ENCODE data around the gene E4F1. TPM values are rescaled to one million over a fixed set of nuclear protein-coding genes. Genes with fewer than 3 reads are reported as not detected.

E4F1 gene
- total and polyA plus RNA-seq, 2 experiments from 2014 or later, result 13.5 to 32.7 TPM

GRCh38 chr16:2184962-2185361, 38.4 kb upstream of the E4F1 start:
- H3K27me3 ChIP-seq (replicated peaks; ENCODE audit: insufficient read depth), result no peaks in the 10 kb centered on the region
- H3K36me3 ChIP-seq (ENCODE audit: low read depth), result no peaks in the 10 kb centered on the region
- in situ Hi-C loops (cut with MboI), result no loop called here
- no peaks in the 10 kb centered on the region for H4K20me1 ChIP-seq (ENCODE audit: insufficient read depth)
- H3K4me3 ChIP-seq, result no peak overlapping the region
- DNase-seq, result no peak
- no peaks in the 10 kb centered on the region for H3K9me3 ChIP-seq (ENCODE audit: low read depth)
- H3K79me2 ChIP-seq (ENCODE audit: insufficient read depth), result no peaks in the 10 kb centered on the region
- WGBS, 2 experiments (ENCODE audit: low coverage in 1 of 2, low lambda C conversion rate in 2 of 2, missing lambda C conversion rate in 2 of 2), result 88 to 89% methylated on average over 18 to 19 of the region's 20 CpGs
- no peaks in the 10 kb centered on the region for H3K4me1 ChIP-seq (ENCODE audit: insufficient read depth)
- H3F3A ChIP-seq (ENCODE audit: insufficient read depth), result no peaks in the 10 kb centered on the region
- H3K27ac ChIP-seq, result no peak overlapping the region
- no peaks in the 10 kb centered on the region for H3K9me2 ChIP-seq (ENCODE audit: insufficient read depth)
- TF ChIP-seq EZH2 (IDR thresholded peaks at IDR 0.05; ENCODE audit: insufficient read depth, poor library complexity, severe bottlenecking) (no peak), EZH2phosphoT487 (IDR thresholded peaks at IDR 0.05; ENCODE audit: insufficient read depth, low read depth) (no peak)
- H3K4me2 ChIP-seq (ENCODE audit: unreplicated experiment), result no peak overlapping the region
- no peak overlapping the region for H3K9ac ChIP-seq
- no peak overlapping the region for H2AFZ ChIP-seq

DNA sequence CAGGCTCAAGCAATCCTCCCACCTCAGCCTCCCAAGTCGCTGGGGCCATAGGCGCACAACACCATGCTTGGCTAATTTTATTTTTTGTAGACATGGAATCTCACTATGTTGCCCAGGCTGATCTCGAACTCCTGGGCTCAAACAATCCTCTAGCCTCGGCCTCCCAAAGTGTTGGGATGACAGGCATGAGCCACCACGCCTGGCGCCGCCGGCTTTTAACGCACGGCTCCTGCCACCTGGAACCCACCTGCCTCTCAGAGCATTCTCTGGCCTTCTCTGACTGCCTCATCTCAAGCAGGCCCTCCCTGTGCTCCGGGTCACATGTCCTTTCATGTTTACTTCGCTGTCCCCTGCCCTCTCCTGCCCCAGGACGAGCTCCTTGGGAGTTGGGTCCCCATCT, 37.3 kb upstream of the E4F1 start:
- H3K36me3 ChIP-seq (ENCODE audit: low read depth), result no peaks in the 10 kb centered on the region
- H3F3A ChIP-seq (ENCODE audit: insufficient read depth), result no peaks in the 10 kb centered on the region
- H3K27me3 ChIP-seq (replicated peaks; ENCODE audit: insufficient read depth), result no peaks in the 10 kb centered on the region
- DNase-seq, result no peak
- no peak overlapping the region for H3K4me2 ChIP-seq (ENCODE audit: unreplicated experiment)
- WGBS, 2 experiments (ENCODE audit: low coverage in 1 of 2, low lambda C conversion rate in 2 of 2, missing lambda C conversion rate in 2 of 2), result 78 to 80% methylated on average over 12 to 13 of the region's 13 CpGs
- no peak overlapping the region for H3K27ac ChIP-seq
- H3K79me2 ChIP-seq (ENCODE audit: insufficient read depth), result no peaks in the 10 kb centered on the region
- H4K20me1 ChIP-seq (ENCODE audit: insufficient read depth), result no peaks in the 10 kb centered on the region
- no peak for TF ChIP-seq EZH2 (IDR thresholded peaks at IDR 0.05; ENCODE audit: insufficient read depth, poor library complexity, severe bottlenecking)
- TF ChIP-seq EZH2phosphoT487 (IDR thresholded peaks at IDR 0.05; ENCODE audit: insufficient read depth, low read depth), result no peak
- no peaks in the 10 kb centered on the region for H3K9me2 ChIP-seq (ENCODE audit: insufficient read depth)
- H2AFZ ChIP-seq, result no peak overlapping the region
- H3K4me1 ChIP-seq (ENCODE audit: insufficient read depth), result no peaks in the 10 kb centered on the region
- H3K9ac ChIP-seq, result no peak overlapping the region
- no peaks in the 10 kb centered on the region for H3K9me3 ChIP-seq (ENCODE audit: low read depth)
- H3K4me3 ChIP-seq, result no peak overlapping the region
- in situ Hi-C loops (cut with MboI), result no loop called here

DNA sequence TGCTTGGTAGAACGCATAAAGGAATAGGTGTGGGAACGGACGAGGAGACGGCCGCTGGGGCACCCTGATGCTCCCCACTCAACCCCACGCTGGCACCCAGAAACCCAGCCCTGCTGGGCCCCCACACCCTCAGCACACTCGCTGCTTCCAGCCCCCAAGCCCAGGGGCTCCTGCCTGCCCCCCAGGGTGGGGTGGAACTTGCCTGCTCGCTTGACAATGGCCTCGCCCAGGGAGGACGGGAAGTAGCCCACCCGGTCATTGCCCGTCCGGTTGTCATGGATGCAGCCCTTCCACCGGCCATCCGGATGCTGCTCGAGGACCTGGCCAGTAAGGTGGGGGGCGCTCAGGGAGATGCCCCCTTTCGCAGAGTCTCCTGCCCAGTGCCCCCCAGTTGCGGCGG, 36.9 kb upstream of the E4F1 start:
- in situ Hi-C loops (cut with MboI), result no loop called here
- no peaks in the 10 kb centered on the region for H3K79me2 ChIP-seq (ENCODE audit: insufficient read depth)
- no peaks in the 10 kb centered on the region for H3K36me3 ChIP-seq (ENCODE audit: low read depth)
- no peaks in the 10 kb centered on the region for H3F3A ChIP-seq (ENCODE audit: insufficient read depth)
- no peak overlapping the region for H3K9ac ChIP-seq
- 87 to 91% methylated on average over 15 to 20 of the region's 20 CpGs for WGBS, 2 experiments (ENCODE audit: low coverage in 1 of 2, low lambda C conversion rate in 2 of 2, missing lambda C conversion rate in 2 of 2)
- H3K4me1 ChIP-seq (ENCODE audit: insufficient read depth), result no peaks in the 10 kb centered on the region
- H3K9me3 ChIP-seq (ENCODE audit: low read depth), result no peaks in the 10 kb centered on the region
- H2AFZ ChIP-seq, result no peak overlapping the region
- H3K9me2 ChIP-seq (ENCODE audit: insufficient read depth), result no peaks in the 10 kb centered on the region
- H3K27me3 ChIP-seq (replicated peaks; ENCODE audit: insufficient read depth), result no peaks in the 10 kb centered on the region
- no peak overlapping the region for H3K27ac ChIP-seq
- no peak for DNase-seq
- TF ChIP-seq EZH2phosphoT487 (IDR thresholded peaks at IDR 0.05; ENCODE audit: insufficient read depth, low read depth) (no peak), EZH2 (IDR thresholded peaks at IDR 0.05; ENCODE audit: insufficient read depth, poor library complexity, severe bottlenecking) (no peak)
- H3K4me3 ChIP-seq, result no peak overlapping the region
- H3K4me2 ChIP-seq (ENCODE audit: unreplicated experiment), result no peak overlapping the region
- H4K20me1 ChIP-seq (ENCODE audit: insufficient read depth), result no peaks in the 10 kb centered on the region

GRCh38 chr16:2187212-2187611, 36.2 kb upstream of the E4F1 start:
- Histone ChIP-seq H3K79me2 (ENCODE audit: insufficient read depth) (no peaks in the 10 kb centered on the region), H3K4me1 (ENCODE audit: insufficient read depth) (no peaks in the 10 kb centered on the region), H3K27ac (no peak overlapping the region), H3K9me2 (ENCODE audit: insufficient read depth) (no peaks in the 10 kb centered on the region), H4K20me1 (ENCODE audit: insufficient read depth) (no peaks in the 10 kb centered on the region), H3K4me3 (no peak overlapping the region), H3K27me3 (replicated peaks; ENCODE audit: insufficient read depth) (no peaks in the 10 kb centered on the region), H3K9me3 (ENCODE audit: low read depth) (no peaks in the 10 kb centered on the region), H3K9ac (no peak overlapping the region), H2AFZ (no peak overlapping the region), H3F3A (ENCODE audit: insufficient read depth) (no peaks in the 10 kb centered on the region), H3K36me3 (ENCODE audit: low read depth) (no peaks in the 10 kb centered on the region), H3K4me2 (ENCODE audit: unreplicated experiment) (no peak overlapping the region)
- no peak for DNase-seq
- WGBS, 2 experiments (ENCODE audit: low coverage in 1 of 2, low lambda C conversion rate in 2 of 2, missing lambda C conversion rate in 2 of 2), result 75 to 82% methylated on average over 16 to 17 of the region's 17 CpGs
- in situ Hi-C loops (cut with MboI), result no loop called here
- TF ChIP-seq EZH2 (IDR thresholded peaks at IDR 0.05; ENCODE audit: insufficient read depth, poor library complexity, severe bottlenecking) (no peak), EZH2phosphoT487 (IDR thresholded peaks at IDR 0.05; ENCODE audit: insufficient read depth, low read depth) (no peak)

DNA sequence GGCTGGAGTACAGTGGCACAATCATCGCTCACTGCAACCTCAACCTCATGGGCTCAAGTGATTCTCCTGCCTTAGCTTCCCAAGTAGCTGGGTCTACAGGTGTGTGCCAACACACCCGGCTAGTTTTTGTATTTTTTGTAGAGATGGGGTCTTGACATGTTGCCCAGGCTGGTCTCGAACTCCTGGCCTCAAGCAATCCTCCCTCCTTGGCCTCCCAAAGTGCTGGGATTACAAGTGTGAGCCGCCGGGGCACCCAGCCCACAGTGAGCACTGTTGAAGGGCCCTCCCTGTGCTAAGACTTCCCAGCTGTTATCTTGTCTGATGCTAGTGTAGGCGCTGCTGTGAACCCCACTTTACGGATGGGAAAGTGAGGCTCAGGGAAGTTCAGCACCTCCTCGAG, 35.0 kb upstream of the E4F1 start:
- no peaks in the 10 kb centered on the region for H4K20me1 ChIP-seq (ENCODE audit: insufficient read depth)
- H3K79me2 ChIP-seq (ENCODE audit: insufficient read depth), result no peaks in the 10 kb centered on the region
- H3K9ac ChIP-seq, result no peak overlapping the region
- no peaks in the 10 kb centered on the region for H3K36me3 ChIP-seq (ENCODE audit: low read depth)
- H3K9me3 ChIP-seq (ENCODE audit: low read depth), result no peaks in the 10 kb centered on the region
- no peaks in the 10 kb centered on the region for H3K4me1 ChIP-seq (ENCODE audit: insufficient read depth)
- H3K4me2 ChIP-seq (ENCODE audit: unreplicated experiment), result no peak overlapping the region
- no peaks in the 10 kb centered on the region for H3F3A ChIP-seq (ENCODE audit: insufficient read depth)
- H3K9me2 ChIP-seq (ENCODE audit: insufficient read depth), result no peaks in the 10 kb centered on the region
- TF ChIP-seq EZH2 (IDR thresholded peaks at IDR 0.05; ENCODE audit: insufficient read depth, poor library complexity, severe bottlenecking) (no peak), EZH2phosphoT487 (IDR thresholded peaks at IDR 0.05; ENCODE audit: insufficient read depth, low read depth) (no peak)
- in situ Hi-C loops (cut with MboI), result no loop called here
- DNase-seq, result no peak
- 81 to 88% methylated on average over 8 of the region's 8 CpGs for WGBS, 2 experiments (ENCODE audit: low coverage in 1 of 2, low lambda C conversion rate in 2 of 2, missing lambda C conversion rate in 2 of 2)
- no peak overlapping the region for H3K4me3 ChIP-seq
- H2AFZ ChIP-seq, result no peak overlapping the region
- H3K27me3 ChIP-seq (replicated peaks; ENCODE audit: insufficient read depth), result no peaks in the 10 kb centered on the region
- H3K27ac ChIP-seq, result no peak overlapping the region
